ENCODE measurements around the gene TMEM132C.

Gene TMEM132C

GRCh38 chr12:128382946-128383345, 116.0 kb downstream of the TMEM132C start:
- no peaks in the 10 kb centered on the region for H3F3A ChIP-seq (ENCODE audit: insufficient read depth, low read length)
- no peak for TF ChIP-seq EZH2phosphoT487 (IDR thresholded peaks at IDR 0.05; ENCODE audit: low read length)
- TF ChIP-seq, protein P1, sequence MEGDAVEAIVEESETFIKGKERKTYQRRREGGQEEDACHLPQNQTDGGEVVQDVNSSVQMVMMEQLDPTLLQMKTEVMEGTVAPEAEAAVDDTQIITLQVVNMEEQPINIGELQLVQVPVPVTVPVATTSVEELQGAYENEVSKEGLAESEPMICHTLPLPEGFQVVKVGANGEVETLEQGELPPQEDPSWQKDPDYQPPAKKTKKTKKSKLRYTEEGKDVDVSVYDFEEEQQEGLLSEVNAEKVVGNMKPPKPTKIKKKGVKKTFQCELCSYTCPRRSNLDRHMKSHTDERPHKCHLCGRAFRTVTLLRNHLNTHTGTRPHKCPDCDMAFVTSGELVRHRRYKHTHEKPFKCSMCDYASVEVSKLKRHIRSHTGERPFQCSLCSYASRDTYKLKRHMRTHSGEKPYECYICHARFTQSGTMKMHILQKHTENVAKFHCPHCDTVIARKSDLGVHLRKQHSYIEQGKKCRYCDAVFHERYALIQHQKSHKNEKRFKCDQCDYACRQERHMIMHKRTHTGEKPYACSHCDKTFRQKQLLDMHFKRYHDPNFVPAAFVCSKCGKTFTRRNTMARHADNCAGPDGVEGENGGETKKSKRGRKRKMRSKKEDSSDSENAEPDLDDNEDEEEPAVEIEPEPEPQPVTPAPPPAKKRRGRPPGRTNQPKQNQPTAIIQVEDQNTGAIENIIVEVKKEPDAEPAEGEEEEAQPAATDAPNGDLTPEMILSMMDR (IDR thresholded peaks at IDR 0.05; ENCODE audit: low read length), result no peak
- no peak for TF ChIP-seq EZH2 (optimal IDR thresholded peaks at IDR 0.05; ENCODE audit: low read depth, low read length)
- no peaks in the 10 kb centered on the region for H3K27me3 ChIP-seq (replicated peaks; ENCODE audit: insufficient read depth, low read length)
- no peaks in the 10 kb centered on the region for H4K20me1 ChIP-seq (ENCODE audit: insufficient read depth, low read length)
- H3K9me2 ChIP-seq (replicated peaks; ENCODE audit: insufficient read depth, low read length), result no peaks in the 10 kb centered on the region
- no peaks in the 10 kb centered on the region for H3K4me1 ChIP-seq (ENCODE audit: low read length)
- H3K4me3 ChIP-seq (ENCODE audit: low read length), result no peak overlapping the region
- DNase-seq, result no peak
- no peak overlapping the region for H2AFZ ChIP-seq (ENCODE audit: low read length)
- H3K79me2 ChIP-seq (ENCODE audit: low read length), result no peaks in the 10 kb centered on the region
- H3K36me3 ChIP-seq (replicated peaks; ENCODE audit: insufficient read depth, low read length), result no peaks in the 10 kb centered on the region
- no peak overlapping the region for H3K9ac ChIP-seq (ENCODE audit: low read length)
- no peak overlapping the region for H3K4me2 ChIP-seq (ENCODE audit: low read depth, low read length)
- no peak overlapping the region for H3K27ac ChIP-seq (ENCODE audit: low read length)
- H3K9me3 ChIP-seq (replicated peaks; ENCODE audit: insufficient read depth, low read length), result no peaks in the 10 kb centered on the region

GRCh38 chr12:128383357-128383937, 116.5 kb downstream of the TMEM132C start:
- H3K4me3 ChIP-seq (ENCODE audit: low read length), result no peak overlapping the region
- H3K79me2 ChIP-seq (ENCODE audit: low read length), result no peaks in the 10 kb centered on the region
- no peaks in the 10 kb centered on the region for H3K27me3 ChIP-seq (replicated peaks; ENCODE audit: insufficient read depth, low read length)
- no peak for DNase-seq
- no peaks in the 10 kb centered on the region for H4K20me1 ChIP-seq (ENCODE audit: insufficient read depth, low read length)
- H3F3A ChIP-seq (ENCODE audit: insufficient read depth, low read length), result no peaks in the 10 kb centered on the region
- no peak overlapping the region for H3K27ac ChIP-seq (ENCODE audit: low read length)
- H3K36me3 ChIP-seq (replicated peaks; ENCODE audit: insufficient read depth, low read length), result no peaks in the 10 kb centered on the region
- TF ChIP-seq EZH2 (optimal IDR thresholded peaks at IDR 0.05; ENCODE audit: low read depth, low read length), result no peak
- TF ChIP-seq EZH2phosphoT487 (IDR thresholded peaks at IDR 0.05; ENCODE audit: low read length), result no peak
- TF ChIP-seq, protein P1 (IDR thresholded peaks at IDR 0.05; ENCODE audit: low read length), result no peak
- no peak overlapping the region for H2AFZ ChIP-seq (ENCODE audit: low read length)
- H3K9ac ChIP-seq (ENCODE audit: low read length), result no peak overlapping the region
- H3K4me2 ChIP-seq (ENCODE audit: low read depth, low read length), result no peak overlapping the region
- H3K9me3 ChIP-seq (replicated peaks; ENCODE audit: insufficient read depth, low read length), result no peaks in the 10 kb centered on the region
- H3K9me2 ChIP-seq (replicated peaks; ENCODE audit: insufficient read depth, low read length), result no peaks in the 10 kb centered on the region
- no peaks in the 10 kb centered on the region for H3K4me1 ChIP-seq (ENCODE audit: low read length)

DNA sequence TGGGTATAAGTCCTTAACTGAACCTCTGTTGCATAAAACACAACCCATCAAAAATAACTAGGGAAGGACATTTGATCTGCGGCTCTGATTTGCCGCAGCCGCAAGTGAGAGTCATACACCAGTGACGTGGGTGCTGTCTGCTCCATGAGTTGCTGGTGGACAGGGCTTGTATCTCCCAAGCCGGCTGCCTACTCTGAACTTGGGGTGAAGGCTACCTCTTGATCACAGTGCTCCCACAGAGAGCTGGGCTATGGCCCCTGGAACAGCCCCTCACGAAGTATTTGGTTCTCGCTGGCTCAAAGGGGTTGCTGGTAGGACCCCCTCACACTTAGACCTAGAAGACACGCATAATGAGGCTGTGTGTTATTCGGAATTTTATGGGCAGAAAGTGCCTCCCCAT, 118.8 kb downstream of the TMEM132C start:
- Histone ChIP-seq H3K4me2 (ENCODE audit: low read depth, low read length) (no peak overlapping the region), H3K36me3 (replicated peaks; ENCODE audit: insufficient read depth, low read length) (no peaks in the 10 kb centered on the region), H3K9ac (ENCODE audit: low read length) (no peak overlapping the region), H4K20me1 (ENCODE audit: insufficient read depth, low read length) (no peaks in the 10 kb centered on the region), H3K27ac (ENCODE audit: low read length) (no peak overlapping the region), H2AFZ (ENCODE audit: low read length) (no peak overlapping the region), H3K79me2 (ENCODE audit: low read length) (no peaks in the 10 kb centered on the region), H3F3A (ENCODE audit: insufficient read depth, low read length) (no peaks in the 10 kb centered on the region), H3K27me3 (replicated peaks; ENCODE audit: insufficient read depth, low read length) (no peaks in the 10 kb centered on the region), H3K4me1 (ENCODE audit: low read length) (no peaks in the 10 kb centered on the region), H3K9me3 (replicated peaks; ENCODE audit: insufficient read depth, low read length) (no peaks in the 10 kb centered on the region), H3K4me3 (ENCODE audit: low read length) (no peak overlapping the region), H3K9me2 (replicated peaks; ENCODE audit: insufficient read depth, low read length) (no peaks in the 10 kb centered on the region)
- TF ChIP-seq, protein P1 (IDR thresholded peaks at IDR 0.05; ENCODE audit: low read length), result no peak
- TF ChIP-seq EZH2phosphoT487 (IDR thresholded peaks at IDR 0.05; ENCODE audit: low read length), result no peak
- TF ChIP-seq EZH2 (optimal IDR thresholded peaks at IDR 0.05; ENCODE audit: low read depth, low read length), result no peak
- DNase-seq, result no peak

Data from MM.1S (cell line).